ENCODE data around the gene MAPRE2.

Gene MAPRE2

GRCh38 chr18:35080058-35080457 lies 38.8 kb downstream of the MAPRE2 start:
- Histone ChIP-seq H3K36me3 (ENCODE audit: low read length) (no peaks in the 10 kb centered on the region), H3K9me2 (replicated peaks; ENCODE audit: insufficient read depth, low read length) (no peaks in the 10 kb centered on the region), H3F3A (ENCODE audit: insufficient read depth) (no peaks in the 10 kb centered on the region), H3K79me2 (ENCODE audit: insufficient read depth, low read length) (no peaks in the 10 kb centered on the region), H4K20me1 (ENCODE audit: low read depth, low read length) (no peaks in the 10 kb centered on the region), H3K4me3 (ENCODE audit: insufficient read depth, low read length, poor library complexity, severe bottlenecking) (no peak overlapping the region), H3K4me2 (ENCODE audit: low read depth, low read length, poor library complexity, severe bottlenecking) (no peak overlapping the region), H3K27me3 (ENCODE audit: low read length) (no peaks in the 10 kb centered on the region), H3K27ac (ENCODE audit: low read depth, low read length) (no peak overlapping the region), H3K9ac (ENCODE audit: low read length) (no peak overlapping the region), H3K9me3 (ENCODE audit: insufficient read depth, low read length) (no peaks in the 10 kb centered on the region), H2AFZ (ENCODE audit: low read depth, low read length, severe bottlenecking) (no peak overlapping the region)
- TF ChIP-seq EZH2phosphoT487 (conservative IDR thresholded peaks at IDR 0.05; ENCODE audit: low read length) (no peak), CTCF (IDR thresholded peaks at IDR 0.05; ENCODE audit: insufficient read depth, low read length, poor library complexity, severe bottlenecking) (no peak)

- H3K4me2 ChIP-seq (ENCODE audit: low read depth, low read length, poor library complexity, severe bottlenecking) = no peak overlapping the region
These were observed 42.0 kb downstream of the MAPRE2 start for GRCh38 chr18:35083174-35083712.

GRCh38 chr18:35084494-35085449 lies 43.6 kb downstream of the MAPRE2 start:
- TF ChIP-seq EZH2phosphoT487 (conservative IDR thresholded peaks at IDR 0.05; ENCODE audit: low read length) = no peak
- no peak for TF ChIP-seq CTCF (IDR thresholded peaks at IDR 0.05; ENCODE audit: insufficient read depth, low read length, poor library complexity, severe bottlenecking)
- Histone ChIP-seq H4K20me1 (ENCODE audit: low read depth, low read length) (no peaks in the 10 kb centered on the region), H3K79me2 (ENCODE audit: insufficient read depth, low read length) (no peaks in the 10 kb centered on the region), H3K4me2 (ENCODE audit: low read depth, low read length, poor library complexity, severe bottlenecking) (no peak overlapping the region), H2AFZ (ENCODE audit: low read depth, low read length, severe bottlenecking) (no peak overlapping the region), H3K9me2 (replicated peaks; ENCODE audit: insufficient read depth, low read length) (no peaks in the 10 kb centered on the region), H3K4me3 (ENCODE audit: insufficient read depth, low read length, poor library complexity, severe bottlenecking) (no peak overlapping the region), H3K9me3 (ENCODE audit: insufficient read depth, low read length) (no peaks in the 10 kb centered on the region), H3K36me3 (ENCODE audit: low read length) (no peaks in the 10 kb centered on the region), H3F3A (ENCODE audit: insufficient read depth) (no peaks in the 10 kb centered on the region), H3K9ac (ENCODE audit: low read length) (no peak overlapping the region), H3K27ac (ENCODE audit: low read depth, low read length) (no peak overlapping the region), H3K27me3 (ENCODE audit: low read length) (no peaks in the 10 kb centered on the region)

More at GRCh38 chr18:35083174-35083712, 42.0 kb downstream of the MAPRE2 start:
- Histone ChIP-seq H3K4me3 (ENCODE audit: insufficient read depth, low read length, poor library complexity, severe bottlenecking) (no peak overlapping the region), H3F3A (ENCODE audit: insufficient read depth) (no peaks in the 10 kb centered on the region), H3K27me3 (ENCODE audit: low read length) (no peaks in the 10 kb centered on the region), H3K27ac (ENCODE audit: low read depth, low read length) (no peak overlapping the region), H2AFZ (ENCODE audit: low read depth, low read length, severe bottlenecking) (no peak overlapping the region), H3K9me3 (ENCODE audit: insufficient read depth, low read length) (no peaks in the 10 kb centered on the region), H3K9me2 (replicated peaks; ENCODE audit: insufficient read depth, low read length) (no peaks in the 10 kb centered on the region), H3K36me3 (ENCODE audit: low read length) (no peaks in the 10 kb centered on the region), H4K20me1 (ENCODE audit: low read depth, low read length) (no peaks in the 10 kb centered on the region), H3K9ac (ENCODE audit: low read length) (no peak overlapping the region), H3K79me2 (ENCODE audit: insufficient read depth, low read length) (no peaks in the 10 kb centered on the region)
- TF ChIP-seq CTCF (IDR thresholded peaks at IDR 0.05; ENCODE audit: insufficient read depth, low read length, poor library complexity, severe bottlenecking) = no peak

Data from SU-DHL-6 (cell line).